NK-92 treated with Interleukin-12 subunit alpha and Interleukin-12 subunit beta, amount 100 ng/mL, for 24 hours (cell line): ENCODE data around the gene MAPK11.
"Not testable (repeated sequence)": the region's sequence is repeated elsewhere in the genome, so short reads cannot be mapped to it uniquely, and the experiment has no call there.

ENCODE experiments used
- DNase-seq: peaks from one replicate; lab custom pipeline; 2025; lab: John Stamatoyannopoulos, UW

Gene MAPK11

DNA sequence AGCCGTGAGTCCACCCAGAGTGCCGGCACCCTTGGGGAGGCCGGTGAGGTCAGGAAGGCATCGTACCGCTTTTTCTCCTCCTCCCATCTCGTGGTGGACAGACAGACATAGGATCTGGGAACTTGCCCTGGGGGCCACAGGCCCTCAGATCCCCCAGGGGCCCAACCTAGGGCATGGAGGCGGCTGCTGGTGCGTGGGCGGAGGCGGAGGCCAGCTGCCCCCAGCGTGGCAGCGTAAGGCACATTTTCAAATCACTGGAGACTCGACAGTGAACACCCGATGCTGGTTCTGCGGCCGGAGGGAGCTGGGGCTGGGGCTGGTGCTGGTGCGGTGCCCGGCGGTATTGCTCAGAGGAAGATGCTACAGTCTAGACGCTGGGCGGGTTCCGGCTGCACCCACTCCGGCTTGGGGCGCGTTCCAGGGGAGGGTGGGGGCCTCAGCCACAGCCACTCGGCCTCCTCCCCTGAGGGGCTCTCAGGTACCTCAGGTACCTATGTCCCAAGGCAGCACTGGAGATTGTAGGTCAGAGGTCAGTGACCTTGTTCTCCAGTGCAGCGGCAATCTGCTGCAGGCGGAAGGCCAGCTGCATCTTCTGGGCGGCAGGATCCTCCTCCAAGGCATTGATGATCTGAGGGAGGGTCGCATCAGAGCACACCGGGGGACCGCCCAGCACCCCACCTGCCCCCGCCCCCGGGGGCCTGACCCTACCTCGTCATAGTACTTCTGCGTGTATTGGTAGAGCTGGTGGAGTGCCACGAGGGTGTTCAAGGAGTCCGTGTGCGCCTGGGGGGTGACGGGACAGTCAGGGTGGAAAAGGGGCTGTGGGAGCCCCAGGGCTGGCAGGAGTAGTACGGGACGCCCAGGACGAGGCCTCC lies 5.2 kb upstream of the MAPK11 start:
- DNase-seq, result no peak

DNA sequence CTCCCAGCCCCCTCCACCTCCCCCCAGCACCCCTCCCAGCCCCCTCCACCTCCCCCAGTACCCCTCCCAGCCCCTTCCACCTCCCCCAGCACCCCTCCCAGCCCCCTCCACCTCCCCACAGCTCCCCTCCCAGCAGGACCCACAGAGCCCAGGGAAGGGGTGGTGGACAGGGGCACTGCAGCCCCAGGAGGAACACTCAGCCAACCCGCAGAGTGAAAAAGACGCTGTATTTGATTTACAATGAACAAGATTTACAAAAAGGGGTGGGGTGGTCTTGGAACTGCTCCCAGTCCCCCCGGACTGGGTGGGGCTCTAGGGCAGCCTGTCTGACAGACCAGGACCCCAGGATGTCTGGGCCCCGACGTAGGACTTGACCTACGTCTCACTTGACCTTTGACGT lies 4.6 kb upstream of the MAPK11 start:
- no peak for DNase-seq

DNA sequence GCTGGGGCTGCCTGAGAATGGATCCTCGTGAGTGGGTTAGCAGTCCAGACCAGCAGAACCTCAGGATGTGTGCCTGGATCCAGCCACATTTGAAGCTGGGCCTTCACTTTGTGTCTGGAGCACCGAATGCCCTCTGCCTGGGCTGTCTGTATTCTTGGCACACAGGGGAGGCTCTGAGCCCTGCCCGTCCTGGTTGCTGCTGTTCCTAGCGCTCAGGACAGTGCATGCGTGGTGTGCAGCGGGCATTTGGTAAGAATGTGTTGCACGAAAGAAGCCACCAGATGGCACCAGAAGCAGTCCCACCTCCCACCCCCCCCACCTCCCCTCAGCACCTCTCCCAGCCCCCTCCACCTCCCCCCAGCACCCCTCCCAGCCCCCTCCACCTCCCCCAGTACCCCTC lies 4.1 kb upstream of the MAPK11 start:
- DNase-seq, result no peak

DNA sequence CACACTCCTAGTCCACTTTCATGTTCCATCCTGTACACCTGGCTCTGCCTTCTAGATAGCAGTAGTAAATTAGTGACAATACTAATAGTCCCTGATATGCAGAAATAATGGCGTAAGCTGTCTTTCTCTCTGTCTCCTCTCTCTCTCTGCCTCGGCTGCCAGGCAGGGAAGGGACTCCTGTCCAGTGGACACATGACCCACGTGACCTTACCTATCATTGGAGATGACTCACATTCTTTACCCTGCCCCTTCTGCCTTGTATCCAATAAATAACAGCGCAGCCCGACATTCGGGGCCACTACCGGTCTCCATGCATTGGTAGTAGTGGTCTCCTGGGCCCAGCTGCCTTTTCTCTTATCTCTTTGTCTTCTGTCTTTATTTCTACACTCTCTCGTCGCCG lies 3.6 kb upstream of the MAPK11 start:
- not testable (repeated sequence) for DNase-seq

DNA sequence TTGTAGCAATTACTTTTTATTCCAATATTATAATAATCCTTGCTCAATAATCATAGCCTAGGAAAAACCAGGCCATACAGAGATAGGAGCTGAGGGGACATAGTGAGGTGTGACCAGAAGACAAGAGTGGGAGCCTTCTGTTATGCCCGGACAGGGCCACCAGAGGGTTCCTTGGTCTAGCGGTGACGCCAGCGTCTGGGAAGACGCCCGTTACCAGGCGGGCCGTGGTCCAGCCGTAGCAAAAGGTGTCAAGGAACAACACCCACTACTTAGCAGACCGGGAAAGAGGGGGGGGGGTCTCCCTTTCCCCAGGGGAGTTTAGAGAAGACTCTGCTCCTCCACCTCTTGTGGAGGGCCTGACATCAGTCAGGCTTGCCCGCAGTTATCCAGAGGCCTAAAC lies 3.2 kb upstream of the MAPK11 start:
- DNase-seq, result not testable (repeated sequence)

DNA sequence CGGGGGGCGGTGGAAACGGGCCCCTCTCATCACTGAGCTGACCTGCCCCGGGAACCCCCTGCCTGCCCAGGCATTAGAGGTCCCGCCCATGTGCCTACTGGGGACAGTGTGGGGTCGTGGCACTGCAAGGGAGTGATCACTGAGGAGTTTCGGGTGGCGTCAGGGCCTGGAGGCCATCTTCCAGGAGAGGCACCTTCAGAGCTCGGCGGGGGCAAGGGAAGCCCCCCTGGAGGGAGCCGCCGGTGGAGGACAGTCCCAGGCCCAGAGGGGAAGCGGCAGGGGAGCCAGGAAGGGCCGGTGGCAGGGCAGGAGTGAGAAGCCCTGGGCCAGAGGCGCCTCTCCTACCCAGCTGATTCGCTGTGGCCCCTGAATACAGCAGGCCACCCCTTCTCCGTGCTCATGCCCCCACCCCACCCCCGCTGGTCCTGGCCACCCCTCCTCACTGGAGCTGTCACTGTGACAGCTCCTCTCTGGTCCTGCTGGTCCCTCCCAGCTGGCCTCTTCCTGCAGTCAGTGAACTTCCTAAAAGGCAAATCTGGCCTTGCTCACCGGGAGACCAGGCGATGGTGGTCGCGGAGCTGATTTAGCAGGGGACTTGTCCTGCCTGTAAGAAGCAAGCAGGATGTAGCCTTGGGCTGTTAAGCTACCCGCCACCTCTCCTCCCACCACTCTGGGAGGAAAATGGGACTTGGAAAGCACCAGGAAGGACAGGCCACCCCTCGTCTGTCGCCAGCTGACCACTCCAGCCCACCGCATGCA lies 2.0 kb upstream of the MAPK11 start:
- no peak for DNase-seq

DNA sequence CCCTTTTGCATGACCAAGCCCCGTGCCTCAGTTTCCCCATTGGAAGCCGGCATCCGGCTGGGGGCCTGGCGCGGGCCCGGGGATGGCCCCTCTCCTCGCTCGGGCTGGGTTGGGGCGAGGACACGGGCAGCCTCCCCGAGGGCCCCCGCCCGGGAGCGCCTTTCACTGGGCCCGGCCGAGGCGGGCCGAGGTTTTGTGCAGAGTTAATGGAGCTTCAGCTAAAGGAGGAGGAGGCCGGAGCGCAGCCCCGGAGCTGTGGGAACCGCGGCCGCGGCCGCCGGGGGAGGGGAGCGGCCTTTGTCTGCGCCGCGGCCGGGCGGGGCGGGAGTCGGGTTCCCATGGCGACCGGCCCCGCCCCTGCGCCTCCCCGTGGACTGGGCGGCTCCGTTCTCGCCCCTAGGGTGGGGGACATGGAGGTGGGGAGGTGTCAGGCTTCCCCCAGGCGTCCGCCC lies 1.4 kb upstream of the MAPK11 start:
- DNase-seq, result no peak

DNA sequence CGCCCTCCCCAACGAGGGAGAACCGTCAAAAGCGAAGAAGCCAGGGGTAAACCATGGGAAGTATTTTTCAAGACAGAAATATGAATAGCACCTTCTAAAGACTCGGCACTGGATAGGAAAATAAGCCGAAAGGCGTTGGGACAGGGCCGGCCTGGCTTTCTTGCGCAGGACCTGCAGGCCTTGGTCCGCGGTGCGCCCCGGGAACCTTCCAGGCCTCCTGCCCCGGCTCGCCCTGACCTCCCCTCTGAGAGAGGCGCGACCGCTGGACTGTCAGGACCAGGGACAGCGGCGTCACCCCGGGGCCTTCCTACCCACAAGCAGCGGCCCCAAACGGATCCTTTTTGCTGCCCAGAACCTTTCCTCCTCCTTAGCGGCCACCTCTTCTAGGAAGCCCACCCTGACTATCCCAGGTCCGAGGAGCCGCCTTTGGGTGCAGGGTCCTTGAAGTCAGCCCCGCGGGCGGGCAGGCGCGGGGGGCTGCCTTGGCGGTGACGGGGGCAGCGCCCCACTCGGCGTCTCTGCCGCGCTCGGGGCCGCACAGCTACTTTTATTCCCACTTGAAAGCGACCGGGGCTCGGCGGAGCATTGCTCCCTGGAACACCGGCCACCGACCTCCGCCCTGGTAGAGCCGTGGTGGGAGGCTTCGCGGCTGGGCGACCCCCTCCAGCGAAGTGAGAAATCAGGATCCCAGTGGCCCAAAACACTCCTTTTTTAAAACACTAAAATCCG lies 650 bp upstream of the MAPK11 start:
- no peak for DNase-seq

DNA sequence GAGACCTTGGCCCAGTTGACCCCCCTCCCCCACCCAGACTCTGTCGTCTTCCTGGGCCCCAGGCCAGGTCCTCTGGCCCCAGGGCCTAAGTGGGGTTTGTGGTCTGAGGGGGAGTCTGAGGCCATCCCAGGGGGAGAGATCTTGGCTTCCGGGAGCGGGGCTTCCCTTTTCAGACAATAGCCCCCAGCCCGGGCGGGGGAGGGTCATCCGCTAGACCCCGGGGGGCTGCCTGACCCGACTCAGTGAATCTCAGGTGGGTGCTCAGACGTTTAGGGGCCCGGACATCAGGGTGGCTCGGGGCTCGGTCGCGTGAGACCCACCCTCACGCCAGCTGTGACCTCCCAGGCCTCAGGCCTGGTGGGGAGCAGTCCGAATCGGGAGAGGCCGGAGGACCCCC lies 609 bp downstream of the MAPK11 start:
- DNase-seq, result no peak

DNA sequence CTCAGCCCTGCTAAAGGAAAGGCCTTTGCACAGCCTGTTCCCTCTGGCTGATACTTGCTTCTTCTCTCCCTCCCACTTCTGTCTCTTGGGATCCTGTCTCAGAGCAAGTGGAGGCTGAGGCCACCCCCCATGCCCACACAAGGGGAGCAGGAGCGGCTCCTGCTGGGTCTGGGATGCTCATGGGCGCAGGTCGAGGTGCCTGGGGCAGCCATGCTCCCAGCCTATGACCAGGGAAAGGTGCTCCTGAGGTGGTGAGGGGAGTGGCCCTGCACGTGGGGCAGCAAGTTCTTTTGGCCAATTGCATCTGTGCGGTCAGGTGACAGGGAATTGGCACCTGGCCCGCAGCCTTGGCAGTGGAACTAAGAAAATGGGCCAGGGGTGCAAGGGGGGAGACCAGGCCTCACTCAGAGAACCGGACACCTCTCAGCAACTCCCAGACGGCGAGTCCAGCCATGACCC lies 1.5 kb downstream of the MAPK11 start:
- no peak for DNase-seq

DNA sequence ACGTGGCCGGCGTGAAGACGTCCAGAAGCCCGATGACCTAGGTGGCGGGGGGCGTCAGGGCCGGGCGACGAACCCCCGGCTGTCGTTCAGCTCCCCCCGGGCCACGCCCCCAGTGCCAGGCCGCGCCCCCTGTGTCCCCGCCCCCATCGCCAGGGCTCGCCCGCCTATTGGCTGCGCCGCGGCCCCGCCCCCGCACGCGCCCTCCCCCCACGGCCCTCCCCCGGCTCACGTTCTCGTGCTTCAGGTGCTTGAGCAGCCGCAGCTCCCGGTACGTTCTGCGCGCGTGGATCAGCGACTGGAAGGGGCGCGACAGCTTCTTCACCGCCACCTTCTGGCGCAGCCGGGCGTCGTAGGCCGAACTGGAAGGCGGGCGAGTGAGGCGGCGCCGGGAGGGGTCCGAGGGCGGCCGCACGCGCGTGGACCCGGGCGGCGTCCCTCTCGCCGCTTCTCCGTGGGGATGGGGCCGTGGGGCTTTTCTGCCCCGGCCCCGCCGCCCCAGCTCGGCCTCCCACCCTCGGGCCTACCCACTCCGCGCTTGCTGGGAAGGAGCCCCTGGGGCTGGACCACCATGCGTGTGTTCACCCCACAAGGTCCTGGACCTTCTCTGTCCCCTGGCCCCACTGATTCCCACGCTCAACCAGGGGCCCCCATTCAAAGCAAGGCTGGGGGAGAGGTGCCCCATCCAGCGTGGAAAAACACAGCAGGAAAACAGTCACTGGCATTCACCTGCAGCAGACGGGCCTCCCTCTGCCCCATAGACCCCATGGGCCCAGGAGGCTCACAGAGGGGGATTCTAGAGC lies 2.4 kb downstream of the MAPK11 start:
- no peak for DNase-seq

DNA sequence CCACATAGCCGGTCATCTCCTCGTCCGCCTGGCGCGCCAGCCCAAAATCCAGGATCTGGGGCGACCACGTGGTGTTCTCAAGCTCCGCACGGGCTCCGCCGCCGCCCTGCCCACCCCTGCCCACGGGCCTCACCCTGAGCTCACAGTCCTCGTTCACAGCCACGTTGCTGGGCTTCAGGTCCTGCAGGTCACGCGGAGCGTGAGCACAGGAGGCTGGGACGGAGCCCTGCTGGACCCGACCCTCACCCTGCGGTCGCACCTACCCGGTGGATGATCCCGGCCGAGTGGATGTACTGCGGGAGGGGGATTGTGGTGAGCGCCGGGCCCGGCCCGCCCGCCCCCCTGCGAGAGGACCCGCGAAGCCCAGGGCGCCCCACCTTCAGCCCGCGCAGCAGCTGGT lies 3.2 kb downstream of the MAPK11 start:
- no peak for DNase-seq

DNA sequence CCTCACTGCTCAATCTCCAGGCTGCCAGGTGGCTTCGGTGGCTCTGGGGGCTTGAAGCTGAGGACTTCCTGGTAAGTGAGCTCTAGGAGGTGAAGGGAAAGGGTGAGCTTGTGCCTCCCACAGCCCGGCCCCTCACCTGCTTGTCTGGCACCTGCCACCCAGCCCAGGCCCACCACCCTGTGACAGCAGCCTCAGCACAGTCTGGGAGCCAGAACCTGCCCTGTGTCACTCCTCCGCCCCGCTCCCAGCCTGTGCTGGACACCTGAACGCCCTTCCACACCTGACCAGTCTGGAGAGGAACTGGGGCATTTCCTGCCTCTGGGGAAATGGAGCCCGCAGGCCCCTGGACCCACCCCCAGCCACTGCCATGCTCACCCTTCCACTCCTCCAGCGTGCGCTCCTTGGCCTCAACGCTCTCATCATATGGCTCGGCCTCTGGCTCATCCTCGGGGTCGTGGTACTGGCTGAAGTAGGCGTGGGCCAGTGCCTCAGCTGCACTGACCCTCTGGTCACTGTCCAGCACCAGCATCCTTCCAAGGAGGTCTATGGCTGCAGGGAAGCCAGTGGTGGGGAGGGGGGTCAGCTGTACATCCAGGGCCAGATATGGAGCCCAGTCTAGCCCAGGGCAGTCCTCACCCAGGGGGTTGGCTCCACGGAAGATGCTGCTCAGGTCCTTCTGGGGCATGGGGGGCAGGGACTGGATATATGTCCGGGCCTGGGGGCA lies 5.1 kb downstream of the MAPK11 start:
- no peak for DNase-seq

DNA sequence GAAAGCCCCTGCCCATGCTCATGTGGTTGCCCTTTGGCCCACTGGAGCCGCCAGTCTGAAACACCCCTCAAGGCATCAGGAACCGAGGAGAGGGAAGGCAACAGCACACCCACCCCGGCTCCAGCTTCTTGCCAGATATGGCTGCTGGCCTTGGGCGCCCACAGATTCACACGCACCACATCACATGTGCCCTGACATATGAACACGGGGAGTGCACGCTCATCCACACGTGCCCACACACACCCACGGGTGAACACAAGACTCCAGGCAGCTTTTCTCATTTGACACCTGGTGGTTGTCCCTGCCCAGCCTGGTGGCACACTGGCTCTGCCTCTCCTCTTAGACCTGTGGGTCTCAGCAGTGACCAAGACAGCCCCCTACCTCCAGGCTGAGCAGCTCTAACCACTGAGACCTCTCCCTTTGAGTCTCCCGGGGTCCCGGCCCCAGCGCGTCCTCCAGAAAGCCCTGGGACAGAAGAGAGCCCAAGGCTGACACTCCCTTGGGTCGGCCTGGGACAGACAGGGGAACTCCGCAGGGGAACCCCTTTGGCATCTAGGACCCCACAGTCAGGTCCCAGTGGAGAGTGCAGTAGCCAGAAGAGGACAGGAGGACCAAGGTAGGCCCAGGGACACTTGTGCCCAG lies 6.0 kb downstream of the MAPK11 start:
- no peak for DNase-seq

DNA sequence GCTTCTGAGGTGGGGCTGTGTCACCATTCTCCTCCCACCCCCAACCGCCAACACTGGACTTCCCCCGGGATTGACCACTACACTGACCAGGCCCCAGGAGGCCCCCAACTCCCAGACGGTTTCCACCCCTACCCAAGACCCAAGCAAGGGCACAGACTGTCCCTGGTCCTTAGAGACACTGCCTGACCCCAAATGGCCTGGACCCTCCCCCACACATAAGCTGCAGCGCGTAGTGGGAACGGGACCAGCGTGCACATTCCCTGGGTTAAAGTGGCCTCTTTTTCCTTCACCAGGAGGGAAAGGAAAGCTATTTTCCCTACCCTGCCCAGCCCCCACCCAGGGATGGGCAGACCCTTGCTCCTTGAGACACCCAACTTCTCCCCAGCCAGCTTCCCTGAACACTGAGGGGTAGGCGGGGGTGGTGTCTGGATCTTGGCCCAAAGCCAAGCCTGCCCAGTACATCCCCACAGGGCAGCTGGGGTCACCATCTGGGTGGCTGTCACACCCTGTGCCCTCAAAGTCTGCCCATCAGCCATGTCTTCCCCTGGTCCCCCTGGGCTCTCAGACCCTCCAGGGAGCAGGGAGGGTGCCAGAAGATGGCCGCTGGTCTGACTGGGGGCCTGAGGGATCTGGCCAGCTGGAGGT lies 7.1 kb downstream of the MAPK11 start:
- no peak for DNase-seq

DNA sequence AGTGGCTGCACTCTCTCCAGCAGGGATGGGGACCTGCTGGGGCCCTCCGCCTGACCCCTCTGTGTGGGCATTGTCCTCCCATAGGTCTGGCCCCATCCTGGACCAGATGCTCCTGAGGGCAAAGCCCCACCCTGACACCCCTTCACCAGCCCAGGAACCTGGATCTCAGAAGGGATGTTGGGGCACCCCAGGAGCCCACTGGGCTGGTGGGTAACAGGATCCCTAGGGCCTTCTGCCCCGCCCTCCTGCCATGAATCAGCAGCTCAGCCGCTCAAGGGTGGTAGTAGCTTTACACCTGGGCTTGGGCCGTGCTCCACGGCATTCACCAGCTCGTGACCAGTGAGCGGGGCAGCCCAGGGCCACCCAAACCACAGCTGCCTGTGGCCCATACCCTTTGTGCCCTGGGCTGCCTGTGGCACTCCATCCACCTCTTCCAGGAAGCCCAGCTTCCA lies 7.7 kb downstream of the MAPK11 start:
- DNase-seq, result no peak

DNA sequence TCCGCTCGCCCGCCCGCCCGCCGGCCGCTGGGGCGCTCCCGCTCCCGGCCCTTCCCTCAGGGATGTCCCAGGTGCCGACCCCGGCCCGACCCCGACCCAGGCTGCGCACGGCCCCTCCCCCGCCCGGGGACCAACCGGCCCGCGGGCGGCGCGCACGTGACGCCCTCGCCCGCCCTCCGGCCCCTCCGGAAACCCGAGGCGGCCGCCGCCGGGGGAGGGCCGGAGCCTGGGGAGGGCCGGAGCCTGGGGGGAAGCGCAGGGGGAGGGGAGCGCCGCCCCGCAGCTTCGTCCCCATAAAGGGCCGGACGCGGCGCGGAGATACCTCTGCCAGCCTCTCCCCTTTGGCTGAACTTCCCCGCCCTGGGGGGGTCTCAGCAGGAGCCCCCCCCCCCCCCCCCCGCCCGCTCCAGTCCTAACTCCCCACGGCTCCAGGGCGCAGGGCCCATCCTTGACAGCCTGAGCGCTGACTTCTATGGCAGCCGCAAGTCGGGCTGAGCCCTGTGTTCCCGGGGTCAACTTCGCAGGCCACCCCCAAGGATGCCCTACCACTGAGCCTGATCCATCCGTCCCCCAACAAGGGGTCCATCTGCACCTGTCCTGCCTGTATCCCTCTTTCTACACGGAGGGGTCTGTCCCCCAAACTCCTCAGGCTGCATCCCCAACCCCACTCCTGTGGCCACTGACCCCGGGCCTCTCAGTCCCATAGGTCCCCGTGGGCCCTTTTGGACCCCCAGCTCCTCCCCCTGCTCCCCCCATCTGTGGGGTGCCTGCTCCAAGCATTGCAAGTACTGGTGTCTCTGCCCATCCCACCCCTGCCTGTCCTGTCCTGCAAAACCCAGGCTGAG lies 8.3 kb downstream of the MAPK11 start, which contains the start of gene MAPK12:
Gene MAPK12, minus strand, starts transcription at position 69 of the 845 bp plus-strand sequence. CDS start 174 bp downstream, outside the sequence.
- DNase-seq, result no peak

DNA sequence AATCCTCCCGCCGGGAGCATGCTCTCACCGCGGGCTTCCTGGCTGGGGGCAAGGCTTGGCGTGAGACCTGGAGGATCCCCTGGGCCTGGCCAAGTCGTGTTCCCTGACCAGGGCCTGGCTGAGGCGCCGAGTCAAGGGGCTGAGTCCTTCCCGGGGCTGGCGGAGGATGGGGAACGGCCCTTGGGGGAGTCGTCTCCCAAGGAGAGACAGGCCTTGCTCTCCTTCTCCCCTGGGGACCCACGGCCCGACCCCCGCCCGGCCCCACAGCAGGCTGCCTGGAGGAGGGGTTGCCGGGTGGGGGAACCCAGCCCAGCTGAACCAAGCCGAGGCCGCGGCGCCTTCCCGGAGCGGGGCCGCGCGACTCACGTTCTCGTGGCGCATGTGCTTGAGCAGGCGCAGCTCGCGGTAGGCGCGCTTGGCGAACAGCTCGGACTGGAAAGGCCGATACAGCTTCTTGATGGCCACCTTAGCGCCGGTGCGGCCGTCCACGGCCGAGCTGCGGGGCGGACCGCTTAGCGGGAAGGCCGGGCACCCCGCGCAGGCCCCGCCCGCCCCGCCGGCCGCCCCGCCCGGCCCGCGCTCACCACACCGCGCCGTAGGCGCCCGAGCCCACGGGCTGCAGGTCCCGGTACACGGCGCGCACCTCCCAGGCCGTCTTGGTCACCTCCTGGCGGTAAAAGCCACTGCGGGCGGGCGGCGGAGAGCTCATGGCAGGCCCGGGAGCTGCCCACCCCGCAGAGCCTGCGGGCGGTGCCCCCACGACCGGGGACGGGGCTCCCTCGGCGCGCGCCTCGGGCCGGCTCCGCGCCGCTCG lies 9.2 kb downstream of the MAPK11 start:
- no peak for DNase-seq
